HG02642 (cell line): ENCODE data around the gene TMEM50B.
"Not testable (repeated sequence)": the region's sequence is repeated elsewhere in the genome, so short reads cannot be mapped to it uniquely, and the experiment has no call there.

ENCODE experiments used
- ATAC-seq: cut with Tn5 transposase; IDR thresholded peaks from one replicate; pipeline ENCODE4 v1.9.1; 2021; ENCODE audit warnings: mild to moderate bottlenecking; ENCODE audit not compliant: unreplicated experiment, poor library complexity

TMEM50B gene

DNA sequence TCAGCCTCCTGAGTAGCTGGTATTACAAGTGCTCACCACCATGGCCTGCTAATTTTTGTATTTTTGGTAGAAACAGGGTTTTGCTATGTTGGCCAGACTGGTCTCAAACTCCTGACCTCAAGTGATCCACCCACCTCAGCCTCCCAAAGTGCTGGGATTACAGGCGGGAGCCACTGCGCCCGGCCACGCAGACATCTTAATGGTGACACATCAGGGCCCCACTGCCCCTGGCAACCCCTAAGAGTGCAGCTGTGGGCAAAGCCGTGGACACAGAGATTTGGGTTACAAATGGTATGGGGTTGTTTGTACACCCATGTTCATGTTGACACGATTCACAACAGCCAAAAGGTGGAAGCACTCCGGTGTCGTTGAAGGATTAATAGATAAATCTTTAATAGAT, 46.8 kb downstream of the TMEM50B start:
- ATAC-seq: no peak

DNA sequence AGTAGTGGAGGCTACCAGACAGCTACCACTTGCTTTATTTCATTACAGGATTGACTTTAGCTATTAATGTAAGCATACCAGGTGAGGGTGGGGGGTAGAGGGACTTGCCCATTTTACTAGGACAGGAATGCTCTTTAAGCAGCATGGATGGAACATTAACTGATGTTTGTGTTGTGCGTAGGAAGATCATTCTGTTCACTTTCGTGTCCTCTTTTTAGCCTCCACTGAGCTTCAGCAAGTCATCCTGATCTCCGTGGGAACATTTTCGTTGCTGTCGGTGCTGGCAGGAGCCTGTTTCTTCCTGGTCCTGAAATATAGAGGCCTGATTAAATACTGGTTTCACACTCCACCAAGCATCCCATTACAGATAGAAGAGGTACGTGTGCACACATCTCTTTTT, 47.3 kb downstream of the TMEM50B start:
- ATAC-seq: no peak

GRCh38 chr21:33430858-33431257, 48.9 kb downstream of the TMEM50B start:
- ATAC-seq: no peak

DNA sequence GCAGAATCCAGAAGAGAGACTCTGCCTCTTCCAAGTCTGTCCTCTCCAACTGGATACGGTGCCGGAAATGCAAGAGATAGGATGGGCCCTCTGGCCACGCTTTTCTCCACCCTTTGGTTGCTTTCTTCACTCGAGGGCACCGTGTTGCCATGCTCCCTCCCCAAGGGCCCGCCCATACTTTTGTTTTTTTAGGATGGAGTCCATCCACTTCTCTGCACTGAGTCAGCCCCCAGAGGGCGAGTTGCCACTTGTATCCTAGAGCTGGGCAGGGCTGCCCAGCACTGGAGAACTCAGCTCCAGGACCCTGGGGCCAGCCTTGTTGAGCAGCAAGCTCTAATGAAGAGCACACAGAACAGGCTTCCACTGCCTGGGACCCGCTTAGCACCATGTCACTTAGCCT, 51.1 kb downstream of the TMEM50B start:
- no peak for ATAC-seq

DNA sequence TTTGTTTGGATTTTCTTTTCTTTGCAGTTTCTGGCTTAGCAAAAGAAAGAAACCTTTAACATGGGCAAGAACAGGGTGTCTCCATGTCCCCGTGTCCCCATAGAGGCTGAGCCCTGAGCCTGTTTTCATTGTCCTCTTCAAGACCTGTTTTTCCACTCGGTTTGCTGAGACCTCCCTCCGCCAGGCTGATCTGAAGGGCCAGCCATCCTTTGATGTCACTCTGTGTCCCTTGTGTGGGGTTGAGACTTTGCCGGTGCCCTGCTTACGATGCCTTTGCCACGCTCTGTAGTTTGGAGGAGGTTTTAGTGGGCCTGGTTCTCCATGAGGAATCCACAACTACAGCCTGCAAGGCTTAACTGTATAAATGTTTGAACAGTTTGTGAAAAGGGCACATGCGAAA, 52.7 kb downstream of the TMEM50B start:
- ATAC-seq: no peak

DNA sequence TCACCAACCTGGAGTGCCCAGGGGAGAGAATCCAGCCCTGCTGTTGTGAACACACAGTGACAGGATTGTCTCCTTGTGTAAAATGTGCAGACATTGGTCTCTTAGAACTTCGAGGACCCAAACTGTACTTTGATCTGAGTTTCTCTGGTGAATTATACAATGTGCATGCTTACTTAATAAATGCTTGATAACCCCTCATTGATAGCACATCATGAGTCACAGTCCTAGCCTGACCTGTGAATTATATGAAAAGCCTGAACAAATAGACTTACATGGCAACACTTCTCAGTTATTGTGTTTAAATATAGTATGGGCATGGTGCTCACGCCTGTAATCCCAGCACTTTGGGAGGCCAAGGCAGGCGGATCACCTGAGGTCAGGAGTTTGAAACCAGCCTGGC, 53.9 kb downstream of the TMEM50B start:
- no peak for ATAC-seq

- no peak for ATAC-seq
Measured at GRCh38 chr21:33424214-33424613, 55.6 kb downstream of the TMEM50B start.

- ATAC-seq: no peak
Measured at GRCh38 chr21:33421713-33422393, 57.9 kb downstream of the TMEM50B start.

DNA sequence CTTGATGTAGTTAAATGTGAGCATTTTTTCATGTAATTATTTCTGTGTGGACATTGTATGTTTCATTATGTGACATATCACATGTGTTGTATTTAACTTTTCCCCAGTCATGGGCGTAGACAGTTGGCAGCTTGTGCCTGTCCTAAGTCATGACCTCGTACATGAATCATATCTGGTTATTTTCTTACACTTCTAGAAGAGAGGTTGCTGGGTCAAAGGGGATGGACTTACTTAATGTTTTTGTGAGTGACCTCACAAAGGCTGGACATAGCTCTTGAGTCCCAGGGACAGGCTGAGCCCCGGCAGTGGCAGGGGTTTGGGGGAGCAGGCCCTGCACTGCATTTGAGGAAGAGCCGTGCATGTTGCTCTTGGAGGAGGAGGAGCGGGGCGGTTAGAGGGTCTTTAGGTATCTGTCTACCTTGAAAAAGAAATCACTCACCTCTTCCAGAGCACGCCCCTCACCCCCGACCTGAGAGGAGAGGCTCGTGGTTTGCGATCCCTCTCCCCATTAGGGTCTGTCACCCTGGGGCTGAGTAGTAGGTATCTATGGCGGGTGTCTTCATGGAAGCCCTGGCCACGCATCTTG, 60.1 kb downstream of the TMEM50B start:
- ATAC-seq: no peak

- no peak for ATAC-seq
Measured at GRCh38 chr21:33418691-33419090, 61.1 kb downstream of the TMEM50B start.

DNA sequence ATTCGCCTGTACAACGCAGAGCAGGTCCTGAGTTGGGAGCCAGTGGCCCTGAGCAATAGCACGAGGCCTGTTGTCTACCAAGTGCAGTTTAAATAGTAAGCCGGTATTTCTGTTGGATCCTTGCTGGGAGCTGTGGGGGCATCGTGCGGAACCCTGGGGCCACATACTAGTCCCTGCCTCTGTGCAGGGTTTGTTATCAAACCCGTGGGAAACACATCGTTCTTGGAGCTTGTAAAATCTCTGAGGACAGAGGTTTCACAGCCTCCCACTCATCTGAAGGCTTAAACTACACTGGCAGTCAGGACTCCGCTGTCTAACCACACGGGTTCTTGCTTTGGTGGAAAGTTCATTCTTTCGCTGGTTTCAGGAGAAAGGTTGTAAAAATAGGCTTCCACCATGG, 64.8 kb downstream of the TMEM50B start:
- ATAC-seq: no peak

DNA sequence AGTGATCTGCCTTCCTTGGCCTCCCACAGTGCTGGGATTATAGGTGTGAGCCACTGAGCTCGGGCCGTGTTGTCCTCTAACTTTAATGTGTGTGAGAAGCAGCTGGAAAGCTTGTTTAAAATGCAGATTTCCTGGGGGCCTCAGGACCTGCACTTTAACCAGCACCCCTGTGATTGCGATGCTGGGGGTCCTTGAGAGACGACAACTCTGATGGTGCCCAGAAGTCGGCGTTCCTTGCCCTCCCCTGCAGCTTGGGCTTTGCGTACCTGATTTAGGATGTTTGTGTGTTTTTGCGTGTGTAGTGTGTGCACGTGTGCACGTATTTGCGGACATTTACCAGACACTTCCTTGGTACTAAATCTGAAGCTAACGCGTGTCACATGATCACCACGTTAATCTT, 65.7 kb downstream of the TMEM50B start:
- ATAC-seq: no peak

- no peak for ATAC-seq
Measured at GRCh38 chr21:33412832-33413519, 66.8 kb downstream of the TMEM50B start.

DNA sequence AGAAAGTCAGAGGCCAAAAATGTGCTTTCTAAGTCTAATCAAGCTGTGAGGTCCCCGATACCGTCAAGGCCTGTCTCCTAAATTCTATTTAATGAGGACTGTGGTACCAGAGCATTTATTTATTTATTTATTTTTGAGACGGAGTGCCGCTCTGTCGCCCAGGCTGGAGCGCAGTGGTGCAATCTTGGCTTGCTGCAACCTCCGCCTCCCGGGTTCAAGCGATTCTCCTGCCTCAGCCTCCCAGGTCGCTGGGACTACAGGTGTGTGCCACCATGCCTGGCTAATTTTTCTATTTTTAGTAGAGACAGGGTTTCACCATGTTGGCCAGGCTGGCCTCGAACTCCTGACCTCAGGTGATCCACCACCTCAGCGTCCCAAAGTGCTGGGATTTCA, 67.3 kb downstream of the TMEM50B start:
- ATAC-seq: not testable (repeated sequence)

GRCh38 chr21:33411949-33412430, 67.8 kb downstream of the TMEM50B start:
- ATAC-seq: no peak

DNA sequence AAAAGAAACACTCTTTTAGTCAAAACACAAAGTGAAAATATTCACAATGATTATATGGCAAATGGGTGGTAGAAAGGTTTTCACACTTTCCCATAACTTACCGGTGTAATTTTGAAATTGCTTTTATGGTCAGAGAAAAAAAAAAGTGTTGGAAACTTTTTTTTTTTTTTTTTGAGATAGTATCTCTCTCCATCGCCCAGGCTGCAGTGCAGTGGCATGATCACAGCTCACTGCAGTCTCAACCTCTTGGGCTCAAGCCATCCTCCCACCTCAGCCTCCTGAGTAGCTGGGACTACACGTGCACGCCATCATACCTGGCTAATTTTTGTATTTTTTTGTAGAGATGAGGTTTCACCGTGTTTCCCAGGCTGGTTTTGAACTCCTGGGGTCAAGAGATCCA, 73.3 kb downstream of the TMEM50B start:
- no peak for ATAC-seq

DNA sequence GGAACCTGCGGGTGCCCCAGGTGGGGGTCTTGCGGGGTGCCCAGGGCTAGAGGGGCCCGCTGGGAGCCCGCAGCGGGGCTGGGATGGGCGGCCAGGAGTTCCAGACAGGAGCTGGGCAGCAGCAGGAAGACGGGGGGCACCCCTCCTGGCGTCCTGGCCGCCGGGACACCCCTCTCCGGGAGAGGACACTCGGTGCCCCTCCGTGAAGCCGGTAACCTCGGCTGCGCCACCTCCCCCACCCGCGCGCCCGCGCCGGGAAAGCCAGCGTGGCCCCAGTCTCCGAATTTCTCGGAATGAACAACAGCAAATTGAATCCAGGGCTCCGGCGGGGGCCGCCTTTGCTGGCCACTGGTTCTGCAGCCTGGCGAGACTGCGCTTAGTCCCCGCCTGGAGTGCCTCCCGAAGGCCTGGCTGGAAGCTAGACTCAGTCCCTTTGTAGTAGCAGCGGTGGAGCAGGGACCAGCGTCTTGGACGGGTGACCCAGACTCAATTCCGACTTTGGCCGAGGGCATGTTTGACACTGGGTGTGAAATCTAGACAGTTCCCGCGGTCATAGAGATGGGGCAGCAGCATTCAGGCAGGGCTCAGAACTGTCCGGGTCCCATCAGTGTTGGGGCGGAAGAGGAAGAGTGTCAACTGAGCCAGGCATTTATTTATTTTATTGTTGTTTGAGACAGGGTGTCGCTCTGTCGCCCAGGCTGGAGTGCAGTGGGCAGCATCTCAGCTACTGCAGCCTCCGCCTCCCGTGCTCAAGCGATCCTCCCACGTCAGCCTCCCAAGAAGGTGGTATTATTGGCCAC, 75.8 kb downstream of the TMEM50B start:
- ATAC-seq: peak; percentile 33

- peak; percentile 54 for ATAC-seq
Measured at GRCh38 chr21:33403128-33403785, 76.5 kb downstream of the TMEM50B start, which contains the start of gene IFNGR2. Gene IFNGR2 (plus strand): TSS chr21:33403413. CDS start chr21:33403544, 131 bp downstream.

DNA sequence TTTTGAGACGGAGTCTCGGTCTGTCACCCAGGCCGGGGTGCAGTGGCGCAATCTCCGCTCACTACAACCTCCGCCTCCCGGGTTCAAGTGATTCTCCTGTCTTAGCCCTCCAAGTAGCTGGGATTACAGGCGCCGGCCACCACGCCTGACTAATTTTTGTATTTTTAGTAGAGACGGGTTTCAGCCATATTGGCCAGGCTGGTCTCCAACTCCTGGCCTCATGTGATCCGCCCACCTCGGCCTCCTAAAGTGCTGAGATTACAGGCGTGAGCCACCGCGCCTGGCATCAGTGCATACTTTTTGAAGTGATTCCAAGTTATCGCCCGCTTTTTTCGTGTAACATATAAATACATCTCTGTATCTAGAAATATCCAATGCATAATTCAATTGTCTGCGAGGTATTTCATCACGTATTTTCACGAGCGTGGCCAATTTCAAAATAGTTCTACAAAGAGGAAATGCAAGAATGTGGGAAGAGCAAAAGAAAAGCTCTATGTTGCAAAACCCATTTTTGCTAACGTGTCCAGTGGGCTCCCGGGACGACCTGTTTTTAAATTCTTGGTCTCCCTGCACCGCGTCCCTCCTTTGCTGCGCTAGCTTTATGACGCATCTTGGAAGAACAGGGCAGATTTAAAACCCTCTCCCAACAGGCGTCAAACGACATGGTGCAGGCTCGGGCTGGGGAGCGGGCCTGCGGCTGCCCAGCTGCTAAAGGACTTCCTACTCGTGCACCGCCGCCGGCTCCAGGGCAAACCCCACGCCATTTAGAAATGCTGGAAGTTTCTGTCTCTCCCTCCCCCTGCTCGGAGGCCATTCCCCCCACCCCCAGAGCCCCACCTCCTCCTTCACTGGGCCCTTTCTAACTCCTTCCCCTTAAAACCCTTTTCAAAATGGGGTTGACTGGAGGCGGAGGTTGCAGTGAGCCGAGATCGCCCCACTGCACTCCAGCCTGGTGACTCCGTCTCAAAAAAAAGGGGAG, 77.5 kb downstream of the TMEM50B start:
- ATAC-seq: no peak
